IPS-15b (cell line): ENCODE measurements around the gene DIP2C.
"Not testable (repeated sequence)": the region's sequence is repeated elsewhere in the genome, so short reads cannot be mapped to it uniquely, and the experiment has no call there.

ENCODE experiments used
- H3K27me3 ChIP-seq: one replicate; pipeline ENCODE4 v1.6.1; 2013; ENCODE audit warnings: low read length; ENCODE audit not compliant: control insufficient read depth, insufficient read depth
- H3K36me3 ChIP-seq: one replicate; pipeline ENCODE4 v1.6.1; 2013; ENCODE audit warnings: low read length; ENCODE audit not compliant: control insufficient read depth, insufficient read depth
- H3K4me1 ChIP-seq: one replicate; pipeline ENCODE4 v1.6.1; 2013; ENCODE audit warnings: mild to moderate bottlenecking, low read length; ENCODE audit not compliant: control insufficient read depth, insufficient read depth
- H3K4me3 ChIP-seq: one replicate; pipeline ENCODE4 v1.5.1; 2013; ENCODE audit warnings: low read depth, low read length
- H3K9ac ChIP-seq: one replicate; pipeline ENCODE4 v1.6.1; 2013; ENCODE audit warnings: low read depth, mild to moderate bottlenecking, low read length
- H3K9me3 ChIP-seq: one replicate; pipeline ENCODE4 v1.6.1; 2013; ENCODE audit warnings: mild to moderate bottlenecking, low read length; ENCODE audit not compliant: control insufficient read depth, insufficient read depth

Gene DIP2C

DNA sequence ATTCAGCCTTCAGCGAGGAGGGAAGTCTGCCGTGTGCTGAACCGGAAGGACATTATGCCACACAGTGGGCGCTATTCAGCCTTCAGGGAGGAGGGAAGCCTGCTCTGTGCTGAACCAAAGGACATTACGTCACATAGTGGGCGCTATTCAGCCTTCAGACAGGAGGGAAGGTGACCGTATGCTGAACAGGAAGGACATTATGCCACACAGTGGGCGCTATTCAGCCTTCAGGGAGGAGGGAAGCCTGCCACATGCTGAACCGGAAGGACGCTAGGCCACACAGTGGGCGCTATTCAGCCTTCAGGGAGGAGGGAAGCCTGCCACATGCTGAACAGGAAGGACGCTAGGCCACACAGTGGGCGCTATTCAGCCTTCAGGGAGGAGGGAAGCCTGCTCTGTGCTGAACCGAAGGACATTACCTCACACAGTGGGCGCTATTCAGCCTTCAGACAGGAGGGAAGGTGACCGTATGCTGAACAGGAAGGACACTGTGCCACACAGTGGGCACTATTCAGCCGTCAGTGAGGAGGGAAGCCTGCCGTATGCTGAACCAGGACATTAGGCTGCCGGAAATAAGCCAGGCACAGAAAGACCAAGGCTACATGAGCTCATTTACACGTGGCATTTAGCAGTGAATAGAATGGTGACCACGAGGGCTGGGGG, 294.9 kb downstream of the DIP2C start:
- H3K9ac ChIP-seq, H3K9me3 ChIP-seq, H3K4me1 ChIP-seq, H3K36me3 ChIP-seq, H3K4me3 ChIP-seq, H3K27me3 ChIP-seq: not testable (repeated sequence)

DNA sequence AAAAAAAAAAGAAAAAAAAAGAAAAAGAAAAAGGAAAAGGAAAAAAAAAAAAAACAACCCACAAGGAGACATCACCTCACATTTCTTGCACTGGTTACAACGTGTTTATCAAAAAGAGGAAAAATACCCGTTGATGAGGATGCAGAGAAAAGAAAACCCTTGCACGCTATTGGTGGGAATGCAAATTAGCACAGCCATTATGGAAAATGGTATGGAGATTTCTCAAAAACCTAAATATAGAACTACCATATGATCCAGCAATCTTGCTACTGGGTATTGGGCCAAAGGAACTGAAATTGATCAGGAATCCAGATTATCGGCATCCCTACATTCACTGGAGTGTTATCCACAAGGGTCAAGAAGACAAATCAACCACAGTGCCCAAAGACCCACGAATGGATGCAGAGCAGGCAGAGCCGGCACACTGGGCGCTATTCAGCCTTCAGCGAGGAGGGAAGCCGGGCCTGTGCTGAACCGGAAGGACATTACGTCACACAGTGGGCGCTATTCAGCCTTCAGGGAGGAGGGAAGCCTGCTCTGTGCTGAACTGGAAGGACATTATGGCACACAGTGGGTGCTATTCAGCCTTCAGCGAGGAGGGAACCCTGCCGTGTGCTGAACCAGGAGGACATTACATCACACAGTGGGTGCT, 295.6 kb downstream of the DIP2C start:
- H3K9me3 ChIP-seq, result no peaks in the 10 kb centered on the region
- H3K9ac ChIP-seq, result no peak overlapping the region
- H3K36me3 ChIP-seq, result peaks cover 12% of the 10 kb centered on the region
- no peaks in the 10 kb centered on the region for H3K27me3 ChIP-seq
- H3K4me3 ChIP-seq, result no peak overlapping the region
- no peaks in the 10 kb centered on the region for H3K4me1 ChIP-seq

DNA sequence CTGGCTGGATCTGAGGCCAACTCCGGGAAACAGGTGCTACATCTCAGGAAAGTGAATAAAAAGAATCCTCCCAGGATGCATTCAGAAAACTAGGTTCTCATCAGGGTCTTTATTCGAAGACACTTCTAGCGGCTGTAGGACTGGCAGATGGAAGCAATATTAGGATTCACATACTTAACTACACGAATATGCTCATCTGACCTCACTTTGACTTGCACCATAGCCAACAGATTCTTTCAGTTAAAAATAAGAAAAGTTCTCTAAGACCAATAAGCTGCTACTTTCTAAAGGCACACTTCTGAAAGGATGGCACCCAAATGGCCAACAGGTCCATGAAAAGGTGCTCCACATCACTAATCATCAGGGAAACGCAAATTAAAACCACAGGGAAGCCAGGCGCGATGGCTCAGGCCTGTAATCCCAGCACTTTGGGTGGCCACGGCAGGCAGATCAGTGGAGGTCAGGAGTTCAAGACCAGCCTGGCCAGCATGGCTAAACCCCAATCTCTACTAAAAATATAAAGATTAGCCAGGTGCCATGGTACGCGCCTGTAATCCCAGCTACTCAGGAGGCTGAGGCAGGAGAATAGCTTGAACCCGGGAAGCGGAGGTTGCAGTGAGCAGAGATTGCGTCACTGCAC, 296.2 kb downstream of the DIP2C start:
- H3K9me3 ChIP-seq, result no peaks in the 10 kb centered on the region
- H3K27me3 ChIP-seq, result no peaks in the 10 kb centered on the region
- no peaks in the 10 kb centered on the region for H3K4me1 ChIP-seq
- H3K4me3 ChIP-seq, result no peak overlapping the region
- no peak overlapping the region for H3K9ac ChIP-seq
- peaks cover 12% of the 10 kb centered on the region for H3K36me3 ChIP-seq

DNA sequence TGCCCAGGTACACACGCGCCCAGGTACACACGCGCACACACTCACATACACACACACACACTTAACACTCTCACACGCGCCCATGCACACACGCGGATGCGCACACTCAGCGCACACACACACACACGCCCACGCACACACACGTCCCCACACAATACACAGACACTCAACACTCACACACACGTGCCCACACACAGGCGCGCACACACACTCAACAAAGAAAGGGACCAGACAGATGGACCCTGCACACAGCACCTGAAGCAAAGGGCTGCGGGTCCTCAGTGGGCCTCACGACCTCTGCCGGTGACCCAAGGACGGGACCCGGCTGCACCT, 296.8 kb downstream of the DIP2C start:
- peaks cover 12% of the 10 kb centered on the region for H3K36me3 ChIP-seq
- no peaks in the 10 kb centered on the region for H3K27me3 ChIP-seq
- H3K4me3 ChIP-seq, result no peak overlapping the region
- H3K9ac ChIP-seq, result no peak overlapping the region
- H3K9me3 ChIP-seq, result no peaks in the 10 kb centered on the region
- H3K4me1 ChIP-seq, result no peaks in the 10 kb centered on the region

DNA sequence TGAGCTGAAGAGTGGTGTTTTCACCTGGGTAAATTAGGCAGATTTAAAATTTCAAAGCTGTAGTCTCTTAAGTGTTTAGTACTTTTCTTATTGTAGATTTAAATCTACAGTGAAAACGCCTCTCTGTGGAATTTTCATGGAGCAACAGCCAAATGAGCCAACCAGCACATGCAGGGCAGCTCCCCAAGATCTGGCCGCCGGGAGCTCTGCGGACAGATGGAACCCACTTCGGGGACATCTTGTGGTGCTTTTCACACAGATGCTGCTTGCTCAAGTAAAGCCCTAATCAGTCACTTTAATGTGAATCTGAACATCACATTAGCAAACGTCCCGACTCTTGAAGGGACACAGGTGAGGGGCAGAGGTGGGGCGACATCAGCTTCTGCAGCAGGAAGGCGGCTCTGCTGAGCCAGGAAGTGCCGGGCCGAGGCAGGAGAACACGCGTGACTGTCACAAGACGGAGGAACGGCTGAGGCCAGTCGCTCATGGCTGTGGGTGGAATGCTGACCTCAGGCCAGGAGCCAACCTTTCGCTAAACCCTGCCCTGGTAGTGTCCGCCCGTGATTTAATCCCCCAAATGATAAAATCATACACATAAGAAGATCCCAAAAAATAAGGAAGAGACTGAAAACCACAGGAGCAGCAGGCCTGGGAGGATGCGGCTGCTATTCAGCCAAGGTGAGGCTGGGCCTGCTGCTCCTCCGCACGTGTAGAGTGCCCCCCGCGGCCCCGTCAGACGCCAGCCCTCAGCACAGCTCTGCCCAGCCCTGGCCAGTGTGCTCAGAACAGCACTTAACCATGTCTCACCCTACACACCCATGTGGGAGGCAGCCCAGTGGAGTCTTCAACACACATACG, 297.4 kb downstream of the DIP2C start:
- Histone ChIP-seq H3K36me3 (peaks cover 12% of the 10 kb centered on the region), H3K27me3 (no peaks in the 10 kb centered on the region), H3K9ac (no peak overlapping the region), H3K4me1 (no peaks in the 10 kb centered on the region), H3K4me3 (no peak overlapping the region), H3K9me3 (no peaks in the 10 kb centered on the region)

DNA sequence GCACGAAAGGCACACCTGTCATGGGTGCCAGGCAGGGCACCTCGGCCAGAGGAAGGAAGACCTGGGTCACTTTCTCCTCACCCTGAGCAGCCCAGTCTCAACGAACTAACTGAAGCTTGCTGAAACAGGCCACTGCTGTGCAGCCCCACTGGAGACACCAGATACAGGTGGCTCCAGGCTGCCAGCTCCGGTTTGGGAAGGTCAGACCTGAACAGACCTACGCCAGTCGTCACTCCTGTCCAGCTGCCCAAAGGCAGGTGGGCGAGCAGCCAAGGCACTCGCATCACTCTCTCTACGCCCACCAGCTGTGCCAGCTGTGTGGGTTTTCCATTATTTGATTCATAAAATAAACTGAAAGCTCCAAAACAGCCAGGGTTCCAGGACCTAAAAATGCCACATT, 298.2 kb downstream of the DIP2C start:
- Histone ChIP-seq H3K9ac (no peak overlapping the region), H3K9me3 (no peaks in the 10 kb centered on the region), H3K4me1 (no peaks in the 10 kb centered on the region), H3K36me3 (peaks cover 12% of the 10 kb centered on the region), H3K27me3 (no peaks in the 10 kb centered on the region), H3K4me3 (no peak overlapping the region)

DNA sequence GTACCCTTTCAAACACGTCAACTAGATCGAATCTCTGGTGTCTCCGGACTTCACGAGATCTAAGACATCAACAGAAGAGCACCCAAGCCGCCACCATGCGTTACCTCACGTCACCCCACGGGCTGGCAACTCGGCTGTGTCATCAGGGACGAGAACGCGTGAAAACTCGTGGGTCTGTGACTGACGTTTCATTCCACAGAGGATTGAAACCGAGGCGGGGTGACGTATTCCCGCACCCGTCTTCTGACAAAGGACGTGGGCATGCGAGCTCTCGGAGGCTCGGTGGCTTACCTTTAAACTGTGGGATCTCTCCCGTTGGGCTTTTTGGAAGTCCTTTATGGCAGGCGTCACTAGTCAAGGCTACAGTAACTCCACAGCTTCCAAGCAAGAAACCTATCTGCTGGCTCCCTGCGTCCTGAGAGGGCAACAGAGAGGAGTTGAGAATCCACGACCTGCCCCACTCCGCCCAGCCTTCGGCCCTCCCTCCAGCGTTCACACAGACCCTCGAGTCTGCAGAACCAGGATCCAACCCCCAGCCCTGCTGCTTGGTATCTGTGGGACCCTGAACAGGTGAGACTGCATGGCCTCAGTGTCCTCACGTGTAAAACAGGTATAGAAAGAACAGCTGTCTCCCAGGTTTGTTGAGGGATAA, 298.9 kb downstream of the DIP2C start:
- Histone ChIP-seq H3K9me3 (no peaks in the 10 kb centered on the region), H3K27me3 (no peaks in the 10 kb centered on the region), H3K4me3 (no peak overlapping the region), H3K36me3 (peaks cover 9% of the 10 kb centered on the region), H3K9ac (no peak overlapping the region), H3K4me1 (no peaks in the 10 kb centered on the region)

DNA sequence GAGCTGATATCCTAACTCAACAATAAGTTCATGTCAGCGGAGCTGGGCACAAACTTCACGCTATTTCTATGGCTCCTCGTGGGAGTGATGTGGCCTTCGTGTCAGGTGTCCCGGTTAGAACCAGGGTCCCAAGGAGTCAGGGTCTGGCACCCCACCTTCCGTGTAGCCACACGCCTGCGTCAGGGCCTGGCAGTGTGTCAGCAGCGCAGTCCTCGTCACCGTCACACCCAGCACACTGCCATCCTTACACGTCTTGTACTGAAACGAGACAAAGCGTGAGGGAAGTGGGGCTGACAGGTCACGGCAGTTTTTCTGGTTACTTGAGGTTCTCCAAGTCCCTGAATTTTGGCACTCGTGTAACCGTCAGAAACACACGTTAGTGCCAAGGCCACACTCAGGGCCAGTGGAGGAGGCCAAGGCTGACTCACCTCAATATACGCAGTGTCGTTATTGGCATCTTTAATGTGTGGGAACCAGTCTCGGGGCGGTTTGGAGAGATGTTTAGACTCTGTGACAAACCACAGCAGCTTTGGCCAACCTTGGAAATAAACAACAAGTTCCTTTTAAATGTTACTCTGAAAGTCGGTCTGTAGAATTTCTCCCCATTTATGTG, 299.5 kb downstream of the DIP2C start:
- no peaks in the 10 kb centered on the region for H3K4me1 ChIP-seq
- no peaks in the 10 kb centered on the region for H3K27me3 ChIP-seq
- H3K9ac ChIP-seq, result no peak overlapping the region
- H3K36me3 ChIP-seq, result peaks cover 10% of the 10 kb centered on the region
- no peak overlapping the region for H3K4me3 ChIP-seq
- no peaks in the 10 kb centered on the region for H3K9me3 ChIP-seq

DNA sequence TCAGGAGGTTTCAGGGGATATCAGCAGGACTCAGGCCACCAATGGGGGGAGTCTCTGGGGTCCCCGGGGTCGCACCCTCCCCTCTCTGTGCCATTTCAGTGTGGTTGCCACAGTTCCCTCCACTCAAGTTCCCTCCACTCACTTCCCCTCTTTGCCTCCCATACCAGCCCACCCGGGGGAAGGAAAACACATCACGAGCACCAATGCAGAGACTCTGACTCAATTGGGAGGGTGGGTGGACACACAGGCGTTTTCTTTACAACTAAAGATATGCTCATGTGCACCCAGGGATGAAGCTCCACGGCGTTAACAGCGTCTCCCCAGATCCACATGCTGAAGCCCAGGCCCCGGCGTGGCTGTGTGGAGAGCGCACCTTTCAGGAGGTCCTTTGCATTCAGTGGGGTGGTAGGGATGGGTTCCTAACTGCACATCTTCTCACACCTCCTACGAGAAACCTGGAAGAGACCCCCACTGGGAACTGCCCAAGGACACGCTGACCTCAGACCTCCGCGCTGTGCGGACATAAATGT, 300.1 kb downstream of the DIP2C start:
- Histone ChIP-seq H3K9me3 (no peaks in the 10 kb centered on the region), H3K4me1 (no peaks in the 10 kb centered on the region), H3K9ac (no peak overlapping the region), H3K4me3 (no peak overlapping the region), H3K27me3 (no peaks in the 10 kb centered on the region), H3K36me3 (peaks cover 11% of the 10 kb centered on the region)

DNA sequence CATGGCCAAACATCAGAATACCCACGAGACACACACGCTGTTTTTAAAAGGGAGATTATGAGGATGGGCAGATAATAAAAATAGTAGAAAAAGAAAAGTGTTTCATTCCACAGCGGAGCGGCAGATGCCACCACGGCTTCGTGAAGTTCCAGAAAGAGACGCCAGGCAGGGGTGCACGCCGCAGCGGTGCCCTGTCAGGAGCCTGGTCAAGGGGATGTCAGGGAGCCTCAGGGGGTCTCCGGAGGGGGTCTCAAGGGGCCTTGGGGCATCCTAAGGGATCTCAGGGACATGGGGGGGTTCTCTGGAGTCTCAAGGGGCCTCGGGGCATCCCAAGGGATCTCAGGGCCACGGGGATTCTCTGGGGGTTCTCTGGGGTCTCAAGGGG, 300.8 kb downstream of the DIP2C start:
- Histone ChIP-seq H3K9me3 (no peaks in the 10 kb centered on the region), H3K4me1 (no peaks in the 10 kb centered on the region), H3K9ac (no peak overlapping the region), H3K36me3 (peaks cover 11% of the 10 kb centered on the region), H3K27me3 (no peaks in the 10 kb centered on the region), H3K4me3 (no peak overlapping the region)
